ENCODE data around the gene TMEM69. TPM values are rescaled to one million over a fixed set of nuclear protein-coding genes. Genes with fewer than 3 reads are reported as not detected.

The TMEM69 gene
- total RNA-seq, 1 donor from 2014 or later: 20.6 TPM

DNA sequence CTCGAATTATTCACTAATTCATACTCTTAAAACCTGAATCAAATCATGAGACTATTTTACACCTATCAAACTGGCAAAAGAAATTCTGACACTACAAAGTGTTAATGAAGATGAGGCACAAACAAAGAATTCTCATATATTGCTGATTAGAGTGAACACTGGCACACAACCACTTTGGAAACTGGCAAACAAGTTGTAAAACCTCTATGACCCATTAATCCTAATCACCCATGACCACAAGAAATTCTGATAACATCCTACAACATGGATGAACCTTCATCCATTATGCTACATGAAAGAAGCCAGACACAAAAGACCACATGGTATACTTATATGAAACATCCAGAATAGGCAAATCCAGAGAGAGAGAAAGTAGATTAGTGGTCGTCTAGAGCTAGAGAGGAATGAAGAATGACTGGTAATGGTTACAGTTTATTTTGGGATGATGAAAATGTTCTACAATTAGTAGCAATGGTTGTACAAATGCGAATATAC is 10.2 kb upstream of the TMEM69 start:
- no peaks in the 10 kb centered on the region for H3K36me3 Mint-ChIP-seq (ENCODE audit: unreplicated experiment)
- TF ChIP-seq, protein P1, sequence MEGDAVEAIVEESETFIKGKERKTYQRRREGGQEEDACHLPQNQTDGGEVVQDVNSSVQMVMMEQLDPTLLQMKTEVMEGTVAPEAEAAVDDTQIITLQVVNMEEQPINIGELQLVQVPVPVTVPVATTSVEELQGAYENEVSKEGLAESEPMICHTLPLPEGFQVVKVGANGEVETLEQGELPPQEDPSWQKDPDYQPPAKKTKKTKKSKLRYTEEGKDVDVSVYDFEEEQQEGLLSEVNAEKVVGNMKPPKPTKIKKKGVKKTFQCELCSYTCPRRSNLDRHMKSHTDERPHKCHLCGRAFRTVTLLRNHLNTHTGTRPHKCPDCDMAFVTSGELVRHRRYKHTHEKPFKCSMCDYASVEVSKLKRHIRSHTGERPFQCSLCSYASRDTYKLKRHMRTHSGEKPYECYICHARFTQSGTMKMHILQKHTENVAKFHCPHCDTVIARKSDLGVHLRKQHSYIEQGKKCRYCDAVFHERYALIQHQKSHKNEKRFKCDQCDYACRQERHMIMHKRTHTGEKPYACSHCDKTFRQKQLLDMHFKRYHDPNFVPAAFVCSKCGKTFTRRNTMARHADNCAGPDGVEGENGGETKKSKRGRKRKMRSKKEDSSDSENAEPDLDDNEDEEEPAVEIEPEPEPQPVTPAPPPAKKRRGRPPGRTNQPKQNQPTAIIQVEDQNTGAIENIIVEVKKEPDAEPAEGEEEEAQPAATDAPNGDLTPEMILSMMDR (IDR thresholded peaks at IDR 0.05; ENCODE audit: partially characterized antibody, unreplicated experiment): no peak
- peak overlapping the region; percentile 9 for H3K27ac Mint-ChIP-seq (ENCODE audit: unreplicated experiment)
- H3K4me1 Mint-ChIP-seq (ENCODE audit: low read depth, unreplicated experiment): peaks cover 6% of the 10 kb centered on the region
- no peaks in the 10 kb centered on the region for H3K27me3 Mint-ChIP-seq (ENCODE audit: unreplicated experiment)
- no peaks in the 10 kb centered on the region for H3K9me3 Mint-ChIP-seq (ENCODE audit: unreplicated experiment)
- H3K4me3 Mint-ChIP-seq (ENCODE audit: unreplicated experiment): peak overlapping the region; percentile 17
- no peak for DNase-seq

DNA sequence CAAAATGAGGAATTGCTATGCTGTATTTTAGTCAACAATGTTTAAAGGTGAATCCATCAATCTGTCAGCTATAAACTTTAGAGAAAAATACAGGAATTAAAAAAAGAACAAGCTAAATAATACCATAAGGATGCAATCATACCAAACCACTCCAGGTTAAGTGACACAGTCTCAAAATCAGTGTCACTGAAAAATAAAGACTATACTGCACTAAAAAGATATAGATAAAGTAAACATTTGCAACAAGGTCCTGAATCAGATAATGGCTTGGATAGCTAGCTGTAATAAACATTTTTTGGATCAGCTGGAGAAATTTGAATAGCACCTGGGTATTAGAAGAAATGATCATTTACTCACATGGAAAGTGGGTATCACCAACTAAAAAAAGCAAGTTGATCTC is 9.5 kb upstream of the TMEM69 start:
- H3K9me3 Mint-ChIP-seq (ENCODE audit: unreplicated experiment): no peaks in the 10 kb centered on the region
- TF ChIP-seq, protein P1 (IDR thresholded peaks at IDR 0.05; ENCODE audit: partially characterized antibody, unreplicated experiment): no peak
- no peaks in the 10 kb centered on the region for H3K36me3 Mint-ChIP-seq (ENCODE audit: unreplicated experiment)
- H3K4me1 Mint-ChIP-seq (ENCODE audit: low read depth, unreplicated experiment): peaks cover 6% of the 10 kb centered on the region
- H3K27ac Mint-ChIP-seq (ENCODE audit: unreplicated experiment): no peak overlapping the region
- H3K4me3 Mint-ChIP-seq (ENCODE audit: unreplicated experiment): no peak overlapping the region
- no peak for DNase-seq
- H3K27me3 Mint-ChIP-seq (ENCODE audit: unreplicated experiment): no peaks in the 10 kb centered on the region

DNA sequence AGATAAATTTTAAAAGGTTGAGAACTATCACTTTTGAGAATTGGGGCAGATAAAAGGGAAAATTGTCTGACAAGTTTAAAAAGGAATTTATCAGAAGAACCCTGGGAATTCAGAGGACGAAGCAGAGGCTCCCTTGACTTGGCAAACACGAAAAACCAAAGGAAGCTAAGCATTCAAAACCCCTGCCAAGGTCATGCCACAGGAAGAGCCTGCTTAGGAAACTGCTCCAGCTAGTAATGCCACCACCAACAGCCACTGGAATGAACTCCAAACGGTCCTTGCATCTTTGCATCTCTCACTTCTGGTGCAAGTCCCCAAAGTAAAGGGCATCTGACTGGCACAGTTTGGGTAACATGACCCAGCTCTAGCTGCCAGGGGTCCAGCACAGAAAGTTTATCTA is 8.9 kb upstream of the TMEM69 start:
- TF ChIP-seq, protein P1 (IDR thresholded peaks at IDR 0.05; ENCODE audit: partially characterized antibody, unreplicated experiment): no peak
- DNase-seq: no peak
- H3K36me3 Mint-ChIP-seq (ENCODE audit: unreplicated experiment): no peaks in the 10 kb centered on the region
- peaks cover 6% of the 10 kb centered on the region for H3K4me1 Mint-ChIP-seq (ENCODE audit: low read depth, unreplicated experiment)
- H3K4me3 Mint-ChIP-seq (ENCODE audit: unreplicated experiment): no peak overlapping the region
- H3K27me3 Mint-ChIP-seq (ENCODE audit: unreplicated experiment): no peaks in the 10 kb centered on the region
- H3K27ac Mint-ChIP-seq (ENCODE audit: unreplicated experiment): no peak overlapping the region
- no peaks in the 10 kb centered on the region for H3K9me3 Mint-ChIP-seq (ENCODE audit: unreplicated experiment)

DNA sequence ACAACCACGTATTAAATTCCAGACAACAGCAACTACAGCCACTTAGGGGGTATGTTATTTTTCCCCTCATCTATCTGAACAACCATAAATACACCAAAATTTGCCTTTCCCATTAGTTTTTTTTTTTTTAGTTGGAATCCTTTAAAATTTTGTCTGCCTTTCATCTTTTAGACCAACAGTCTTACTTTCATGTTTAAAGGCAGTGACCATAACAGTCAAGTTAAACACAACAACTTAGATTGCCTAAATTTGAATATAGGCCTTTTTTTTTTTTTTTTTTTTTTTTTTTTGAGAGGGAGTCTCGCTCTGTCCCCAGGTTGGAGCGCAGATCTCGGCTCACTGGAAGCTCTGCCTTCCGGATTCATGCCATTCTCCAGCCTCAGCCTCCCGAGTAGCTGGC is 5.0 kb upstream of the TMEM69 start:
- H3K4me3 Mint-ChIP-seq (ENCODE audit: unreplicated experiment): no peak overlapping the region
- peaks cover 6% of the 10 kb centered on the region for H3K27me3 Mint-ChIP-seq (ENCODE audit: unreplicated experiment)
- no peaks in the 10 kb centered on the region for H3K36me3 Mint-ChIP-seq (ENCODE audit: unreplicated experiment)
- H3K9me3 Mint-ChIP-seq (ENCODE audit: unreplicated experiment): peaks cover 5% of the 10 kb centered on the region
- TF ChIP-seq, protein P1 (IDR thresholded peaks at IDR 0.05; ENCODE audit: partially characterized antibody, unreplicated experiment): no peak
- no peak overlapping the region for H3K27ac Mint-ChIP-seq (ENCODE audit: unreplicated experiment)
- peaks cover 9% of the 10 kb centered on the region for H3K4me1 Mint-ChIP-seq (ENCODE audit: low read depth, unreplicated experiment)
- DNase-seq: no peak

DNA sequence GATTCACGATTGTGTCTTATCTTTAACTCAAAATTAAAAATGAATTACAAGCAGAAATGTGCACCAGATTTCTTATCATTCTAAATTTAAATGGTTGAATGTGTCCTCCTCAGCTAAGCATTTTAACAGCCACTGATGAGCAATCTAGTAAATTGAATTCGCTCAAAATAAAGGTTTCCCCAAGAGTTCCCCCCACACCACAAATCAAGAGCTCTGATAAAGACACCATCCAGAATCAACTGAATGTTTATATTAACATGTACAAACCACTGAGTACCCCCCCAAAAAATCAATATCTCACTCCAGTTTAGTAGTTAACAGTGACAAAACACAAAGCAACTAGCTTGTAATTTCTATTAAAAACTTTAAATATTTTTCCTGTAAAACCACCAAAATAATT is 3.6 kb upstream of the TMEM69 start:
- DNase-seq: no peak
- Mint-ChIP-seq H3K27ac (ENCODE audit: unreplicated experiment) (peak overlapping the region; percentile 30), H3K4me3 (ENCODE audit: unreplicated experiment) (peak overlapping the region; percentile 100), H3K4me1 (ENCODE audit: low read depth, unreplicated experiment) (peaks cover 9% of the 10 kb centered on the region), H3K27me3 (ENCODE audit: unreplicated experiment) (peaks cover 12% of the 10 kb centered on the region), H3K9me3 (ENCODE audit: unreplicated experiment) (peaks cover 8% of the 10 kb centered on the region), H3K36me3 (ENCODE audit: unreplicated experiment) (no peaks in the 10 kb centered on the region)
- TF ChIP-seq, protein P1 (IDR thresholded peaks at IDR 0.05; ENCODE audit: partially characterized antibody, unreplicated experiment): no peak
